GM21423 (cell line): ENCODE results near the gene TES.
"Not testable (repeated sequence)": the region's sequence is repeated elsewhere in the genome, so short reads cannot be mapped to it uniquely, and the experiment has no call there.

Experiments
- ATAC-seq: cut with Tn5 transposase; IDR thresholded peaks from one replicate; pipeline ENCODE4 v1.9.1; 2021; ENCODE audit warnings: mild to moderate bottlenecking, moderate library complexity; ENCODE audit not compliant: unreplicated experiment

TES gene

DNA sequence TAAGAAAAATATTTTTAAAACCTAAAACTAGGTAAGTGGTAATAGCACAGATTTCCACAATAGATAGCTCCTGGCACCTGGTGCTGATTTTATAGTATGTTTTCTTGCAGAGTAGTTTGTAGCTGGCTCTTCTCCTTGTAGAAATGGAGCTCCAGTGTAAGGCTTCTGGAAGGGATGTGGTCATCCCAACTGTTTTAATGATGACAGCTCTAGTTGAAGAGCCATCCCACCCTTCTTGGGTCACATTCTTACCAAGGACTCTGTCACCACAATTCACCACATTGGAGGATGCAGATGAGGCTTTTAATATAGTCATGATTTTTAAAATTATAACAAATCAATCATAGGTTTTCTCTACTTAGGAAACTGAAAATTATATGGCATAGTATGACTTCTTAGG, 31.0 kb downstream of the TES start:
- no peak for ATAC-seq

DNA sequence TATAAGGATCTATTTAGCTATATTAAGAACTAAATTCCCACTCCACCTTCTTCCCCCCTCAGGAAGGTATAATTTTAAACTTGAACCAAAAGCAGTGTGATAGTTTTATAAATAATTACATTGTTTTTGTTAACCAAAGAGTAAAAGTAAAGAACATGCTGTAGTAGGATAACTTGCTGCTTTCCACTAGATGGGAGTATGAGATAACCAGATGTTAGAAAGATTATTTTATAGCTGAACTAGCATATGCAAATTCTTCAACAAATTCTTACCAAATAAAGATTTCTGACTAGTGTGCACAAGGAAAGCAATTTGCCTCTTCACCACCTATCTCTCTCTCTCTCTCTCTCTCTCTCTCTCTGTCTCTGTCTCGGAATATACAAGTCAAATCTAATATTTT, 31.8 kb downstream of the TES start:
- no peak for ATAC-seq

DNA sequence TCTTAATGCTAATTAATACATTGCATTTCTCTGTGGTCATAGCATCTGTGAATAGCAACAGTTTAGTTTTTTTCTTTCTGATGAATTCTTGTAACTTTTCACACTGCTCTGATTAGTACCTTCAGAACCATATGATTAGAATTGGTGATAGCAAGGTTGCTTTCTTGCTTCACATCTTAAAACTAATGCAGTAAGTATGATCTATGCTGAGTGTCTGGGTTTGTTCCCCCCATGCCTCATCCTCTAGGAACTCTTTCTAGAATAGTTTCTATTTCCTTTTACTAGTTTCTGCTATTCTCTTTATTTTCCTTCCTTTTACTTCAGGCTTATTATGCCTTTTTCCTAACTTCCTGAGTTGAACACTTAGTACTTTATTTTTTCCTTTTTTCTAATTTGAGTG, 32.4 kb downstream of the TES start:
- ATAC-seq = no peak

DNA sequence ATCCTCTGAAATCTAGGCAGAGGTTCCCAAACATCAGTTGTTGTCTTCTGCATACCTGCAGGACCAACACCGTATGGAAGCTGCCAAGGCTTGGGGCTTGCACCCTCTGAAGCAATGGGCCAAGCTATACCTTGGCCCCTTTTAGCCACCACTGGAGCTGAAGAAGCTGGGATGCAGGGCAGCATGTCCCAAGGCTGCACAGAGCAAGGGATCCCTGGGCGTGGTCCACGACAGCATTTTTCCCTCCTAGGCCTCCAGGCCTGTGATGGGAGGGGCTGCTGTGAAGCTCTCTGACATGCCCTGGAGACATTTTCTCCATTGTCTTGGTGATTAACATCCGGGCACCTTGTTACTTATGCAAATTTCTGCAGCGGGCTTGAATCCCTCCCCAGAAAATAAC, 34.5 kb downstream of the TES start:
- ATAC-seq = not testable (repeated sequence)

DNA sequence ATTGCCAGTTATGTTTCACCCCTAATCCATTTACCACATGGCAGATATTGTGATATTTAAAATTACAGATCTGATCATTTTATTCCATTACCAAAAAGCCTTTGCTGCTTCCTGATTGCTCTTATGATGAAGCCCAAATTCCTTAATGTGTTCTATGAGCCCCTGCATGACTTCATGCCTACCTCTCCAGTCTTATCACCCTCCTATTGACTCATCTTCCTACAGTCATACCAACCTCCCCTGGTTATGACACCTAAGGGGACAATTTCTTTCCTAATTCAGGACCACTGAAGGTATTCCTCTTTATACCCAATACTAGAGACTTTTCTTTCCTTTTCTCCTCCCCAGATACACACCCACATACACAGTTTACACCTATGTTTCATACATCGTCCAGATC, 36.0 kb downstream of the TES start:
- no peak for ATAC-seq

DNA sequence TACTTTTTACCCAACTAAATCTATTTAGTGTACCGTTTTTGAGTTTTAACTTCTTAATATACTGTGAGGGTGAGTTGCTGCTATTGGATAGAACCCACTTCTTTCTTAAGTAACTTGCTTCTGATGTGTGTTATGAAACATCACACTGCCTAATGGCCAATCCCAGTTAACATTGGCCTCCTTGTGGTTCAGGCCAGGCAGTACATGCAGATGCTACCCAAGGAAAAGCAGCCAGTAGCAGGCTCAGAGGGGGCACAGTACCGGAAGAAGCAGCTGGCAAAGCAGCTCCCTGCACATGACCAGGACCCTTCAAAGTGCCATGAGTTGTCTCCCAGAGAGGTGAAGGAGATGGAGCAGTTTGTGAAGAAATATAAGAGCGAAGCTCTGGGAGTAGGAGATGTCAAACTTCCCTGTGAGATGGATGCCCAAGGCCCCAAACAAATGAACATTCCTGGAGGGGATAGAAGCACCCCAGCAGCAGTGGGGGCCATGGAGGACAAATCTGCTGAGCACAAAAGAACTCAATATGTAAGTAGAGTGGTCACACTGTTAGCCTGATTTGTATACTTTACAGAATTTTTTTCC, 39.7 kb downstream of the TES start:
- ATAC-seq = peak; percentile 64

DNA sequence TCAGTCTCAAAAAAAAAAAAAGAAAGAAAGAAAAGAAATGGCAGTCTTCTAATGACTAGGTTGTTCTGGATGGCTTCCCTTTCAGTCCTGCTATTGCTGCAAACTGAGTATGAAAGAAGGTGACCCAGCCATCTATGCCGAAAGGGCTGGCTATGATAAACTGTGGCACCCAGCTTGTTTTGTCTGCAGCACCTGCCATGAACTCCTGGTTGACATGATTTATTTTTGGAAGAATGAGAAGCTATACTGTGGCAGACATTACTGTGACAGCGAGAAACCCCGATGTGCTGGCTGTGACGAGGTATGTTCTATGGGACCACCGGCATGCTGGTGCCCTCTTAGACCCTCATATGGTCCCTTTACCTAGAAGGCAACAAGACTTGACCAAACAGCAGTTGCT, 41.3 kb downstream of the TES start:
- no peak for ATAC-seq

DNA sequence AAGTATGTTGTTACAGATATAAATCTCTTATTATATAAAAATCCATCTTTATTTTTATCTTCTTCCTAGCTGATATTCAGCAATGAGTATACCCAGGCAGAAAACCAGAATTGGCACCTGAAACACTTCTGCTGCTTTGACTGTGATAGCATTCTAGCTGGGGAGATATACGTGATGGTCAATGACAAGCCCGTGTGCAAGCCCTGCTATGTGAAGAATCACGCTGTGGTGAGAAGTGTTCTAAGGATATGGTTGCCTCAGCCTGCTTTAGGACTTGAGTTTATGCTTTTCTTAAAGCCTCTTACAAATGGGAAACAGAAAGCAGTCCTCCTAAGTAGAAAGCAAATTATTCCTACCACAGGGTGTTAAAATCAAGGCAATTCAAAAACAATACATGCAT, 41.9 kb downstream of the TES start:
- no peak for ATAC-seq

DNA sequence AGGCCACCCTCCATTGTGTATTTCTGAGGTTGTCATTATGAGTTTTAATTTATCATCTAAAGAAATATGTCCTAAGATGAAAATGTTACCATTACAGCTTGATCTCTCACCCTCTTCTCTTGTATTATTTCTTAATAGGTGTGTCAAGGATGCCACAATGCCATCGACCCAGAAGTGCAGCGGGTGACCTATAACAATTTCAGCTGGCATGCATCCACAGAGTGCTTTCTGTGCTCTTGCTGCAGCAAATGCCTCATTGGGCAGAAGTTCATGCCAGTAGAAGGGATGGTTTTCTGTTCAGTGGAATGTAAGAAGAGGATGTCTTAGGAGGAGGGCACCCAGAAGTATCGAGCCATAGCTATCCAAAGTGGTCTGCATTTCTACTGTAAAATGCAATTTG, 46.8 kb downstream of the TES start:
- no peak for ATAC-seq

DNA sequence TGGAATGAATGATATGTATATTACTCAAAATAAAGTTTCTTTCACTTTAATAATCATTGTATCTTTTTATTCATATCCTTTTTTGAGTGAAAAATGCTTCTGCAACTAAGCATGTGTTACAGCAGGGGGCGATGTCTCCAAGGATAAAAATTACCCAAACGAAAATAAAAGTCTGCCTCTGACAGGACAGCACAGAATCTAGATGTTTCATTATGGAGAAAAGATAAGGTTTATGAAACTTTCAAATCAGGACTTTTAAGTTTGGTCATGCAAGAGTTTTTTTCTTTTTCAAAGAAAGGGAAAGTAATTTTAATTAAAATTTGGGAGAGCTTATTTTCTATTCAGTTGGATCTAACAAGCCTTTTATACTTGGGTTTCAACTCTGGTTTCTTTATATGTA, 48.4 kb downstream of the TES start:
- no peak for ATAC-seq

DNA sequence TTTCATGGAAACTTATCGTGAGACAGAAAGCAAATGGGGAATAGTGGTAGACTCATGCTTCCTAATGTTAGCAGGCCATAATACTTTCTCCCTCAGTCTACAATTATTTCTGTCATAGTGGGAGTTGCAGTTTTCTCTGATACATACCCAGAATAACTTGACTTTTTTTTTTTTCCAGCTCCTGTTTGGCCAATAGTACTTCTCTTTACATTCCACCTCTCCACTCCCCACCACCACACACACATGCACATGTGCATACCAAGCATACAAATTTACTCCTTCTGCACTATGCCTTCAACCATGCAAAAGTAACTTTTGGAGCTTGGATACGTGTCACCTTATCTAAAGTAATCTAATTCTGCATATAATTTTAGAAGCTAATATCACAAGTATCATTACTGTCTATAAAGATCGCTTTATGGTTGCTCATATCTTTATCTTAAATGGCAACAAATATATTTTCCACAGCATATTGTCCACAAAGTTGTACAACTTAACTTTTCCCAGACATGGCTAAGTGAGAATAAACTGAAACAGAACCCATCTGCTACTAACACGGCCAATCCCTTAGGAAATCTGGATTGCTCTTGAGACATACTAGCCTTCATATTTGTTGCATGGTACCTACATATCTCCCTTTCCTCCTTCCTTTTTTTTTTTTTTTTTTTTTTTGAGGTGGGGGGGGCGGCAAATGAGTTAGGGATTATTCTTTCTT, 49.0 kb downstream of the TES start:
- no peak for ATAC-seq

DNA sequence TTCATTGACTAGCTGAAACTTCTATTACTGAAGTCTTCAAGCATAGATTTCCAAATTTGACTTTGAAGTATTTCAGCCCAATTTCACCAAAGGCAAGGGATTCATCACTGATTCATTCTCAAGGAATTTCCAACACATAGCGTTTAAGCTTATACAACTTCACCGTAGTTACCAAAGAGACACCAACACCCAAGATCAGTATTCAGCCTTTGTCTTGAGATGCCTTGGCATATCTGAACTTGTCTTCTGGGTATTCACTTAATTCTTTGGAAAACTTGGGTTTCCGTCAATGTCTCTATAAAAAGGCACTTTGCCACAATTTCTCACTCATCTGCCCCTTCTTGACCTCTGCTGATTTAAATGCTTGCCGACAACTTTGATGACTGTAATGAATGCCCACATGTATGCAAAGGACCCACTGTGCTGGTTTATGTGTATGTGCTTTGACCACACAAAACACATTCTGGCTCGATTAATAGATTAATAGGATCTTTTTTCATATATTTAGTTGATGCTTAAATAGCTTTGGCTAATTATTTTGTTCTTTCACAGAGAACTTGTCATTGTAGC, 49.6 kb downstream of the TES start:
- no peak for ATAC-seq

DNA sequence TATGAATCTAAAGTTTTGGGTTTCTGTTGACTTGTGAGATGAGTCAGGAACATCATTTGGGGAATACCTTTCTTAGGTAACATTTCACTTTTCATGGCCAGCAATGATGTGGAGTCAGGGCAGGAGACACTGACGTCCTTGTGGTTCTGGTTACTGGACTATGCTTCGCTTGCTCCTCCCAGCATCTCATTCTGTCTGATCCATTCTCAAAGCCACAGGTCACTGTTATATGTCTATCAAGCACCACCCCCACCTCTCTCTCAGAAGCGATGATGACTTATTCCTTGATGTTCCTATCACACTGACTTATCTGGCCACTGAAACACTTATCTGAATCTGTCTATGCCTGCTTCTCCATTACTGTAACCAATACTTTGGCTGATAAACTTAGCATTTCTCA, 51.6 kb downstream of the TES start:
- ATAC-seq = no peak

DNA sequence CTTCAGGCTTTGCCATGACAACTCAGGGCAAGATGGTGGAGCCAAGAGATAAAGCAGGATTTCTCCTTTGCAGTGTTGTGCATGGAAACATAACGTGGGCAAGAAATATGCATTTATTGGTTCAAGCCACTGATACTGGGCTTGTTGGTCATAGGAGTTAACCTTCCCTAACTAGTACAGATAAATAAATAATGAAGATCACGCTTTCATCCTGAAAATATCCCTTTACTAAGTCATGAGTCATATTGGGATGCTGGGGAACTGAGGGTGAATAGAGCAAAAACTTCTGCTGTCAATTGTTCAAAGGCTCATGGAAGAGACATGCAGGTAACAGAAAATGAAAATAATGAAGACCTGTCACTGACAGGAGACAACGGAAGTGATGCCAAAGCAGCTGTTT, 55.5 kb downstream of the TES start:
- ATAC-seq = no peak

DNA sequence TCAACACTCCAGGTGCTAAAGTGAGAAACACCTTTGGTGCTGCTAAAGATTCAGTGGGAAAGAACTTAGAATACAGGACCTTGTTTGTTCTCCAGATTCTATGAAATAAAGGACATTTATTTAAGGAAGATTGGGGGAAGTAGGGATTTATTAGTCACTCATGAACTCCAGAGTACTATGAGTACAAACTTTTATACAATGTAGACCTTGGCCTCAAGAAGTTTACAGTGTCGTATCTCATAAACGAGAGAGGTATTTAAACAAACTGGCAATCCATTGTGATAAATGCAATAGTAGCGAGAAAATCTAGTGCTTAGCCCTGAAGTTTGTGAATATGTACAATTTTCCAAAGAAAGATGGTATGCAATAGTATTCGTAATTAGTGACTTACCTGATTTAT, 59.1 kb downstream of the TES start:
- ATAC-seq = no peak

DNA sequence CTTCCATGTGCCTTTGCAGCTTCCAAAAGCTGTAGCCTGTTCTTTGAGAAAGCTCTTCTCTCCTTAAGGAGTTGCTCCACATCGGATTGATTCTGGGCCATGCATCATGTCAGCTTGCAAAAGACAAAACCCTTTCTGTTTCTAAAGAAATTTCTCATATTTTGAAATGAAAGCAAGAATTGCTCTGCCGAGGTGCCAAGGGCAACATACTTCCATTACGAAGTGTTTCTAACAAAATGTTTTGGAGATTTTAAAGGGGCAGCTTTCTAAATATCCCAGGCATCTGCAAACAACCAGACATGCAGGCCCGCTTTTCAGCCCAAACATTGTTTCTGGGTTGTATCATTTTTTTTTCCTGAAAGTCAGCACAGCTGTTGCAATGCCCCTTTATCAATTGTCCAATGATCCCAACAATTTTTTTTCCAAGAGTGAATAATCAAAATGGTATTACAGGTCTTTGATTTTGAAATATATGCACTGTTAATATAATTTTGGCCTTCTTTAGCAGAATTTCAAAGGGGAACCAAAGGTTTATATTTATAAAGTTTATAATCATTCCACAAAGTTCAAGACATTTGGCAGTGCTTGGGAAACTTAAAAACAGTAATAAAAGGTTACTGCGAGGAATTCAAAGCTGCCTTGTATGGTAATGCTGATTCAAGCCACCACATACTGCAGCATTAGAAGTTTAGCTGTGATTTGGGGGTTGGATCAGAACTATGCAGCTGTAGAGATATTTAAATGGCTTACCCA, 61.0 kb downstream of the TES start:
- ATAC-seq = no peak

DNA sequence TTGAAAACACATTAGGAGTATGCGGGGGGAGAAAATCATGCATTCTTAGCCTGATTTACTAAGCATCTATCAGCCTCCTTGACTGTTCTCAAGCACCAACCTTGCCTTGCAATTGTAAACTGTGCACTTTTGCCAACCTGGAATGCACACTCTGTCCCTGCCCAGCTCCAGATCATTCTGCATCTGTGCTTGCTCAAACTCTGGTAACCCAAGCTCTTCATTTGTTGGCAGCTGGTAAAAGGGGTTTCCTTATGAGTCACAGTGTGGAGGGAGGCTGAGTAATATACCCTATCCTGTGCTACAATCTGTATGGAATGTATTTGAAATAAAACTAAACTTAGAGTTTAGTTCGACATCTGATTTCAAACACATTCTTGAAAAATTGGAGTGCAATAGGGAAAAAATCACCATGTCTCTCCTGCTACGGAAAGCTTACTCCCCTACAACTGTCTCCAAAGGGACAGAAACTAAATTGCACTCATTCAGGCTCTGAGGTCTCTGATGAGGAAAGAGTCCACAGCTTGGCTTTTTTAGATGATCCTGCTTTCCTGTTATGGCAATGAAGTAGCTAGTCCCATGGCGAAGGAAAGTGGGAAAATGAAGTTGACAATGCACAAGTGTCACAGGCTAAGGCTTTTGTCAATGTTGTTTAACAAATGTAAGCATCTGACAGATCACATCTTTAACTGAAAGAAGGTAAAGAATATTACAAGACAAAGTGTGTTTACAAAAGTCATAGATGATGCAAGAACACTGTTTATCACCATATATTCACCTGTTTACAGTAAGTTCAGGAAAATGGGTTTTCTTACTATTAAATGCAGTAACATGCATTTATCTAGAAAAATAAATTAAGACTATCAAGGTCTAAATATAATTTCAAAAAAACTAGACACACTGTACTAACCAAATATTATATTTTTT, 61.9 kb downstream of the TES start:
- no peak for ATAC-seq

DNA sequence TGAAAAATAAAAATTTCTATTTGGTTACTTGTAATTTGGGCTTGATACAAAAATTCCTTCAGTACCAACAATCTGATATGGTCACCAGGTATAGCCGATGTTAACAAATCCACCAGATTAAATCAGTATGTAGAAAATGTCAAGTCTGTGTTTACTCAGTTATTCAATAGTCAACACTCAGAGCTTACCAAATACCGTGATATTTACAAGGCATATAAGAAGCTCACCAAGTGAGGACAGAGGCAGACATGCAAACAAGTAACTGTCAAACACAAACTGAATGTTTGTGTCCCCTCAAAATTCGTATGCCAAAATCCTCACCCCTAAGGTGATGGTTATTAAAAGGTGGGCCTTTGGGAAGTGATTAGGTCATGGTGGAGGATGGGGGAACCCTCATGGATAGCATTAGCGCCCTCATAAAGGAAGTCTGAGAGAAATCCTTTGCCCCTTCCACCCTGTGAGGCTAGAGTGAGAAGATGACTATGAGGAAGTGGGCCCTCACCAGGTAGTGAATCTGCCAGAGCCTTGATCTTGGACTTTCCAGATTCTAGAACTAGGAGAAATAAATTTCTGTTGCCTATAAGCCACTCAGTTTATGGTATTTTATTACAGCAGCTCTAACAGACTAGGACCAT, 63.1 kb downstream of the TES start:
- ATAC-seq = no peak

DNA sequence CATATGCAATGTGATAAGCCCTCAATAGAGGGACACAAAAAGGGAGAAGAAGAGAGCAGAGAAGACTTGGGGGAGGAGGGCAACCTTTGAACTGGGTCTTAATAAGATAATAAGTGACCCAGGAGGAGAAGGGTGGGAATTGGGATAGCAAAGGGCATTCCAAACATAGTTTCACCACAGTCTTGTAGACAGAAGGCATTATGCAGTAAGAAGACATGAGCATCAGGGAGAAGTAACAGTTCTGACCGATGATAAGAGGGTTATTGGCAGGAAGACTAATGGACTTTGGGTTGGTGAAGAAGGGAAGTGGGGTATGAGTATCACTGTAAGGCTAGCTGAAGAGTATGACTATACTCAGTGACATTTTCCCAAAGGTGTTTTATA, 63.6 kb downstream of the TES start:
- ATAC-seq = no peak

DNA sequence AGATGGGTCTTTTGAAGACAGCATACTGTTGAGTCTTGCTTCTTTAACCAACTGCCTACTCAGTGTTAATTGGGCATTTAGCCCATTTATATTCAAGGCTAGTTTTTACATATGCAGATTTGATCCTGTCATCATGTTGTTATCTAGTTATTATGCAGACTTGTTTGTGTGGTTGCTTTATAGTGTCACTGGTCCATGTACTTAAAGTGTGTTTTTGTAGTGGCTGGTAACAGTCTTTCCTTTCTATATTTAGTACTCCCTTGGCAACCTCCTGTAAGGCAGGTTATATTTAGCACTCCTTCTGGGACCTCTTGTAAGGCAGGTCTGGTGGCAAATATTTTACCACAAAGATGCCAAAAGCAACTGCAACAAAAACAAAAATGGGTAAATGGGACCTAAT, 66.7 kb downstream of the TES start:
- no peak for ATAC-seq

DNA sequence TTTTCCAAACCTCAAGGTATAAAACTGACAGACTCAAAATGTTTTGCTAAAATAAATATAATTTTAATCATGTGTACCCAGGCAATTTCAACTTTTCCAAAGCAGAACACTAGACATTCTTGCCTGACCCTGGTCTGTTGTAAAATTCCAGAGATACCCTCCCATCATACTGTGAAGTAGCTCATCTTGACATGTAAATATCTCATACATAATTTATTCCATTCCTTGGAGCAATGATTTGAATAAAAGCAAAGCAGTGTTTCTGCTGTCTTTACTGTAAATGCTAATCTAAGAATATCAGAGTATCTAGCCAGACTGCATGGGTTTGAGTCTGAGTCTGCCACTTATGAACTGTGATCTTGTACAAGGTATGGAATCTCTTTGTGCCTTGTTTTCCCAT, 68.9 kb downstream of the TES start:
- ATAC-seq = no peak
